DND-41 (cell line): ENCODE measurements around the gene F2RL1.
"Not testable (repeated sequence)": the region's sequence is repeated elsewhere in the genome, so short reads cannot be mapped to it uniquely, and the experiment has no call there.

Experiments
- ATAC-seq: fragments of 200-7000 bp; cut with Tn5 transposase; 3 replicates; pipeline ENCODE4 v1.9.1; 2021; ENCODE audit warnings: low read depth; ENCODE audit not compliant: insufficient read depth
- DNase-seq: peaks from one replicate; pipeline ENCODE4 v3.0.0-alpha.2; 2020
- H2AFZ ChIP-seq: 2 replicates; pipeline ENCODE4 v1.6.0; 2012; ENCODE audit warnings: low read depth, low read length
- H3K27ac ChIP-seq: 2 replicates; pipeline ENCODE4 v1.5.1; 2012; ENCODE audit warnings: low read length, inconsistent platforms
- H3K27me3 ChIP-seq: fragments of 200-600 bp; sonication (generic); 2 replicates; pipeline ENCODE4 v1.6.0; 2012; ENCODE audit warnings: low read length, mild to moderate bottlenecking, inconsistent platforms; ENCODE audit not compliant: insufficient read depth, poor library complexity
- H3K36me3 ChIP-seq: 2 replicates; pipeline ENCODE4 v1.5.1; 2012; ENCODE audit warnings: low read length, inconsistent platforms; ENCODE audit not compliant: insufficient read depth
- H3K4me1 ChIP-seq: 2 replicates; pipeline ENCODE4 v1.5.1; 2012; ENCODE audit warnings: mild to moderate bottlenecking, low read length; ENCODE audit not compliant: insufficient read depth
- H3K4me2 ChIP-seq: 2 replicates; pipeline ENCODE4 v1.6.0; 2012; ENCODE audit warnings: mild to moderate bottlenecking, moderate library complexity, low read length, inconsistent platforms; ENCODE audit not compliant: insufficient read depth
- H3K4me3 ChIP-seq, 2 experiments: fragments of 200-600 bp in 1 of 2; shearing (Covaris generic) in 1 of 2; 2 replicates each; pipeline ENCODE4 v1.5.1; 2012 to 2016; ENCODE audit warnings: inconsistent platforms in 2 of 2, low read length in 2 of 2, mild to moderate bottlenecking in 2 of 2, low read depth in 1 of 2, moderate library complexity in 1 of 2
- H3K79me2 ChIP-seq: 2 replicates; pipeline ENCODE4 v1.6.0; 2012; ENCODE audit warnings: low read length, inconsistent platforms; ENCODE audit not compliant: insufficient read depth
- H3K9ac ChIP-seq: 2 replicates; pipeline ENCODE4 v1.6.0; 2012; ENCODE audit warnings: low read depth, mild to moderate bottlenecking, inconsistent platforms, low read length, moderate library complexity
- H3K9me3 ChIP-seq: 2 replicates; pipeline ENCODE4 v1.5.1; 2012; ENCODE audit warnings: low read length, moderate library complexity, mild to moderate bottlenecking, inconsistent platforms; ENCODE audit not compliant: insufficient read depth, severe bottlenecking
- H4K20me1 ChIP-seq: 2 replicates; pipeline ENCODE4 v1.6.0; 2012; ENCODE audit warnings: low read length; ENCODE audit not compliant: insufficient read depth
- EZH2 ChIP-seq: IDR thresholded peaks from 3 replicates; pipeline ENCODE4 v1.6.1; 2012; ENCODE audit warnings: borderline replicate concordance, low read depth, mild to moderate bottlenecking, moderate library complexity, low read length, inconsistent platforms; ENCODE audit not compliant: severe bottlenecking
- TF ChIP-seq, protein P1 (sequence below): IDR thresholded peaks from 2 replicates; pipeline ENCODE4 v1.5.1; 2012; ENCODE audit warnings: borderline replicate concordance, low read length, moderate library complexity, mild to moderate bottlenecking; ENCODE audit not compliant: poor library complexity, severe bottlenecking; ENCODE audit errors: extremely low read depth

F2RL1 gene

DNA sequence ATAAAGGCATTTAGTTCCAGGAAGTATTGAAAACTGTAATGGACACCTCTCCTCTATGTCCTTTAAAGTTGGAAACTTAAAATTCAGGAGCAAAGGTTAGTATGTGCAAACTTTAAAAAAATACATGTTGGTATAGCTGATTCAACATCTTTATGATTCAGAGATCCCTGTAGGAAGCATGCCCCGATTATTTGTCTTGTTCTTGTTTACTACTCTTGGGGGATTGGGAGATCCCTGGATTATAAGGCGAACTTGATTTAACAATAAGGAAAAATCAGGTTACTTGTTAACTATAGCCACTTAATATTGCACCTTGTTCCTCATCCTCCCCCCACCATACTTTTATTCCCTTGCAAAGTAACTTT is 1.7 kb downstream of the F2RL1 start:
- H3K4me2 ChIP-seq = no peak overlapping the region
- no peaks in the 10 kb centered on the region for H3K79me2 ChIP-seq
- H2AFZ ChIP-seq = no peak overlapping the region
- DNase-seq (no peak), ATAC-seq (no peak)
- H3K4me1 ChIP-seq = no peaks in the 10 kb centered on the region
- H3K36me3 ChIP-seq = no peaks in the 10 kb centered on the region
- no peaks in the 10 kb centered on the region for H4K20me1 ChIP-seq
- H3K27me3 ChIP-seq = no peaks in the 10 kb centered on the region
- no peak overlapping the region for H3K27ac ChIP-seq
- no peaks in the 10 kb centered on the region for H3K9me3 ChIP-seq
- H3K9ac ChIP-seq = no peak overlapping the region
- TF ChIP-seq, protein P1, sequence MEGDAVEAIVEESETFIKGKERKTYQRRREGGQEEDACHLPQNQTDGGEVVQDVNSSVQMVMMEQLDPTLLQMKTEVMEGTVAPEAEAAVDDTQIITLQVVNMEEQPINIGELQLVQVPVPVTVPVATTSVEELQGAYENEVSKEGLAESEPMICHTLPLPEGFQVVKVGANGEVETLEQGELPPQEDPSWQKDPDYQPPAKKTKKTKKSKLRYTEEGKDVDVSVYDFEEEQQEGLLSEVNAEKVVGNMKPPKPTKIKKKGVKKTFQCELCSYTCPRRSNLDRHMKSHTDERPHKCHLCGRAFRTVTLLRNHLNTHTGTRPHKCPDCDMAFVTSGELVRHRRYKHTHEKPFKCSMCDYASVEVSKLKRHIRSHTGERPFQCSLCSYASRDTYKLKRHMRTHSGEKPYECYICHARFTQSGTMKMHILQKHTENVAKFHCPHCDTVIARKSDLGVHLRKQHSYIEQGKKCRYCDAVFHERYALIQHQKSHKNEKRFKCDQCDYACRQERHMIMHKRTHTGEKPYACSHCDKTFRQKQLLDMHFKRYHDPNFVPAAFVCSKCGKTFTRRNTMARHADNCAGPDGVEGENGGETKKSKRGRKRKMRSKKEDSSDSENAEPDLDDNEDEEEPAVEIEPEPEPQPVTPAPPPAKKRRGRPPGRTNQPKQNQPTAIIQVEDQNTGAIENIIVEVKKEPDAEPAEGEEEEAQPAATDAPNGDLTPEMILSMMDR = no peak
- TF ChIP-seq EZH2 = no peak
- no peak overlapping the region for H3K4me3 ChIP-seq

DNA sequence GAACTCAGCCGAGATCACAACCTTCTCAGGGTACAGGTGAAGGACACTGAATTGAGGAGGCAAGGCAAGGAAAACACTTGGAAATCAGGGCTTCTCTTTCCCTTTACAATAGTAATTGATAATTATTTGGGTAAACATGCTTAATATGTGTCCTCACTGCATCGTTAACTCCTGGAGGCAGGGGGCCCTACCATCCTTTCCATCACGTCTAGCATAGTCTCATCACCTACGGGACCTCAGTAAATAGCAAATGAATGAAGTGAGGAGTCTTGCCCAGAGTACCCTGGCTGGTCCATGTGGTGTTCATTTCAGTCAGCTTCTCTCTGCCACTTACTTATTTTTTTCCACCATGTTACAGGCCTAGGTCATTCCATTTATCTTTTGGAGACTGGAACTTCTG is 2.3 kb downstream of the F2RL1 start:
- Histone ChIP-seq H3K4me2 (no peak overlapping the region), H3K27me3 (no peaks in the 10 kb centered on the region), H3K79me2 (no peaks in the 10 kb centered on the region), H3K36me3 (no peaks in the 10 kb centered on the region), H3K4me1 (no peaks in the 10 kb centered on the region), H4K20me1 (no peaks in the 10 kb centered on the region), H3K4me3 (no peak overlapping the region), H3K27ac (no peak overlapping the region), H3K9me3 (no peaks in the 10 kb centered on the region), H3K9ac (no peak overlapping the region), H2AFZ (no peak overlapping the region)
- DNase-seq = no peak
- ATAC-seq = no peak
- no peak for TF ChIP-seq EZH2
- TF ChIP-seq, protein P1 = no peak

DNA sequence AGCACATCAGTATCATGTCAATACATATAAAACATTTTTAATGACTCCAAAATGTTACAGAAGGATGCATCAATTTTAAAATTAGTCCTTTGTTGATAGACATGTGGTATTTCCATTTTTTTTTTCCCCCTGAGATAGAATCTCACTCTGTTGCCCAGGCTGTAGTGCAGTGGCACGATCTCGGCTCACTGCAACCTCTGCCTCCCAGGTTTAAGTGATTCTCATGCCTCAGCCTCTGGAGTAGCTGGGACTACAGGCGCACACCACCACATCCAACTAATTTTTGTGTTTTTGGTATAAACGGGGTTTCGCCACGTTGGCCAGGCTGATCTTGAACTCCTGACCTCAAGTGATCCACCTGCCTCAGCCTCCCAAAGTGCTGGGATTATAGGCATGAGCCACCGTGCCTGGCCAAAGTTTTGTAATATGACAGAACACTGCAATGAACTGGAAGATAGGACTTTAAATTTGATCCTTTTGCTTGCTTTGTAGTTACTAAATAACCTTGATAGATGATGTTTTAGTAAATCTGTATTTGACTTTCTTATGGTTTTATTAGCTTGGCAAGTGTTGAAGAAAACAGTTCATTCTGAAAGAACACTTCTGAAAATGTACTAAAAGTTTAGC is 3.4 kb downstream of the F2RL1 start:
- H3K36me3 ChIP-seq, H3K27me3 ChIP-seq, H3K27ac ChIP-seq, H3K9me3 ChIP-seq, H4K20me1 ChIP-seq, ATAC-seq, H3K79me2 ChIP-seq, H3K4me2 ChIP-seq, H2AFZ ChIP-seq, H3K4me1 ChIP-seq, H3K4me3 ChIP-seq, DNase-seq, H3K9ac ChIP-seq: not testable (repeated sequence)

DNA sequence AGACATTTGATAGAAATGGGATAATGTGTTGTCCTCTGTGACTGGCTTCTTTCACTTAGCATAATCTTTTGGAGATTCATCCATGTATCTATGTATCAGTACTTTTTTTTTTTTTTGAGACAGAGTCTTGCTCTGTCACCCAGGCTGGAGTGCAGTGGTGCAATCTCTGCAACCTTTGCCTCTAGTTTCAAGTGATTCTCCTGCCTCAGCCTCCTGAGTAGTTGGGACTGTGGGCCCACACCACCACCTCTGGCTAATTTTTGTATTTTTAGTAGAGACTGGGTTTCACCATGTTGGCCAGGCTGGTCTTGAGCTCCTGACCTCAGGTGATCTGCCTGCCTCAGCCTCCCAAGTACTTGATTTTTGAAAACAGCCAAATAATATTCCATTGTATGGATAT is 7.6 kb downstream of the F2RL1 start:
- ATAC-seq, H3K4me2 ChIP-seq: not testable (repeated sequence)

More for the DNA sequence above, 7.6 kb downstream of the F2RL1 start:
- H3K36me3 ChIP-seq, H3K79me2 ChIP-seq, H4K20me1 ChIP-seq, H3K9ac ChIP-seq, H3K27ac ChIP-seq, H2AFZ ChIP-seq, H3K4me1 ChIP-seq, DNase-seq, H3K4me3 ChIP-seq, H3K9me3 ChIP-seq, H3K27me3 ChIP-seq: not testable (repeated sequence)
